VCaP (cell line): ENCODE data around the gene DGLUCY.
A peak's percentile ranks its signal among the peaks of the same experiment; 100 is the strongest.

Experiments
- H3K27ac ChIP-seq: fragments of 450-650 bp; 2 replicates; pipeline ENCODE4 v1.5.1; 2017
- TF ChIP-seq, protein P1 (sequence below): fragments of 450-650 bp; conservative IDR thresholded peaks from 2 replicates; pipeline ENCODE4 v1.5.1; 2017; ENCODE audit warnings: mild to moderate bottlenecking, moderate library complexity

The DGLUCY gene

DNA sequence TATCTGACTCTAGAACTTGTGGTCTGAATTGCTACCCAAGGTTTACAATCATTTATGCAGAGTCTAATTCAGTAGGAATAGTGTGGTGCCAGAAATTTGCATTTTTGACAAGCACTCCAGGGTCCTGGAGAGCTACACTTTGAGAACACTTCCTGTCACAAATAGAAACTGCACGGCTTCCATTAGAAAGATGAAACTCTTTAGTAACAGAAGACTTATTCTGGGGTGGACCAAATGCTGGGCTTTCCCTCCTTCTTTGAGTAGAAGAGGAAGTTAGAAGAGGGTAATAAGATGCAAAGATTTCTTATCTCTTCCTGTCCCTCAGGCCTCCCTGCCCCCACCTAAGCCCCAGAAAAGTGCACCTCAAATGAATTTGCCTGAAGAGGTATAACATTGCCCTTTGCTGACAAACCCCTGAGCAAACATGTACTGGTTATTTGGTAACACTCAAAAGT is 28.4 kb downstream of the DGLUCY start:
- TF ChIP-seq, protein P1, sequence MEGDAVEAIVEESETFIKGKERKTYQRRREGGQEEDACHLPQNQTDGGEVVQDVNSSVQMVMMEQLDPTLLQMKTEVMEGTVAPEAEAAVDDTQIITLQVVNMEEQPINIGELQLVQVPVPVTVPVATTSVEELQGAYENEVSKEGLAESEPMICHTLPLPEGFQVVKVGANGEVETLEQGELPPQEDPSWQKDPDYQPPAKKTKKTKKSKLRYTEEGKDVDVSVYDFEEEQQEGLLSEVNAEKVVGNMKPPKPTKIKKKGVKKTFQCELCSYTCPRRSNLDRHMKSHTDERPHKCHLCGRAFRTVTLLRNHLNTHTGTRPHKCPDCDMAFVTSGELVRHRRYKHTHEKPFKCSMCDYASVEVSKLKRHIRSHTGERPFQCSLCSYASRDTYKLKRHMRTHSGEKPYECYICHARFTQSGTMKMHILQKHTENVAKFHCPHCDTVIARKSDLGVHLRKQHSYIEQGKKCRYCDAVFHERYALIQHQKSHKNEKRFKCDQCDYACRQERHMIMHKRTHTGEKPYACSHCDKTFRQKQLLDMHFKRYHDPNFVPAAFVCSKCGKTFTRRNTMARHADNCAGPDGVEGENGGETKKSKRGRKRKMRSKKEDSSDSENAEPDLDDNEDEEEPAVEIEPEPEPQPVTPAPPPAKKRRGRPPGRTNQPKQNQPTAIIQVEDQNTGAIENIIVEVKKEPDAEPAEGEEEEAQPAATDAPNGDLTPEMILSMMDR = no peak

DNA sequence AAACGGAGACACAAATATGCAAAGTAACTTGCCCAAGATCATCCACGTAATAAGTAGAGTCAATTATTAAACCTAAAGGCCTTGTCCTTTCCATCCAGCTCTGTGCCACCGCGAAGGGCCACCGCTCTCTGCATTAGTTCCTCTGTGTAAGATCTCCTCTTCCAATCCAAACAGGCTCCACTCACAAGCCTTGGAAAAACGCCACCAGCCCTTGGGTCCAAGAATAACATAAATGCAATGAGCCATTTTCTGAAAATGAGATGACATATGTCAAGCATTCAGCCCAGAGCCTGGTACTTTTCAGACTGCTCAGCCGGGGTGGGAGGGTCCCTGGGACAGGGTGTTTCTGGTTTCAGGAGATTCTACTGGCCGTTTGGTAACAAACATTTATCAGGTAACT is 30.0 kb downstream of the DGLUCY start:
- no peak overlapping the region for H3K27ac ChIP-seq
- TF ChIP-seq, protein P1 = no peak

More for the DNA sequence above, 28.4 kb downstream of the DGLUCY start:
- no peak overlapping the region for H3K27ac ChIP-seq

DNA sequence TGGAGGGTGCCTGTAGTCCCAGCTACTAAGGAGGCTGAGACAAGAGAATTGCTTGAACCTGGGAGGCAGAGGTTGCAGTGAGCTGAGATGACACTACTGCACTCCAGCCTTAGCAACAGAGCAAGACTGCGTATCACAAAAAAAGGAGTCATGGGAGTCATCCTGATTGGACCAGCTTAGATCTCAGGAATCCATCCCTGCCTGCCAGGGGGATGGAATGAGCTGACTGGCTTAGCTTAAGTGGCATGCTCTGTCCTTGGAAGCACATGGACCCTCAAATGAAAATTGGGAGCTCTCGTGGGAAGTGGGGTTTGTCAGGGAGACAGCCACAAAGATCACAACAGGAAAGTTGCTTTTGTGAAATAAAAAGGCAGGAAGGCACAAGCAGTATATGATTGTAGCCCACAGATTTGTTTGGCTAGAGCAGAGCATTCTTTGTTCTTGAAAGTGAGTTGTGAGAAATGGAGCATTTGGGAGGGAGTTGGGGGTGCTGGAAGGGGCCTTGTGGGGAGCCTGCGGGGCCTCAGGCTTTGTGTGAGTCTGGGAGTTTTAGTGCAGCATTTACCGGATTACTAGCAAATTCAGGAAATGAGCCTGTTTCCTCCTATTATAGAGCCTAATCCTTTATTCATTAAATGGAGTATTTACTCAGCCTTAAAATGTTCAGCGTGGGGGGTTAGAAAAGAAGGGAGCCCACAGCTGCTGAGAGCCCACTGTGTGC is 30.7 kb downstream of the DGLUCY start:
- no peak overlapping the region for H3K27ac ChIP-seq

DNA sequence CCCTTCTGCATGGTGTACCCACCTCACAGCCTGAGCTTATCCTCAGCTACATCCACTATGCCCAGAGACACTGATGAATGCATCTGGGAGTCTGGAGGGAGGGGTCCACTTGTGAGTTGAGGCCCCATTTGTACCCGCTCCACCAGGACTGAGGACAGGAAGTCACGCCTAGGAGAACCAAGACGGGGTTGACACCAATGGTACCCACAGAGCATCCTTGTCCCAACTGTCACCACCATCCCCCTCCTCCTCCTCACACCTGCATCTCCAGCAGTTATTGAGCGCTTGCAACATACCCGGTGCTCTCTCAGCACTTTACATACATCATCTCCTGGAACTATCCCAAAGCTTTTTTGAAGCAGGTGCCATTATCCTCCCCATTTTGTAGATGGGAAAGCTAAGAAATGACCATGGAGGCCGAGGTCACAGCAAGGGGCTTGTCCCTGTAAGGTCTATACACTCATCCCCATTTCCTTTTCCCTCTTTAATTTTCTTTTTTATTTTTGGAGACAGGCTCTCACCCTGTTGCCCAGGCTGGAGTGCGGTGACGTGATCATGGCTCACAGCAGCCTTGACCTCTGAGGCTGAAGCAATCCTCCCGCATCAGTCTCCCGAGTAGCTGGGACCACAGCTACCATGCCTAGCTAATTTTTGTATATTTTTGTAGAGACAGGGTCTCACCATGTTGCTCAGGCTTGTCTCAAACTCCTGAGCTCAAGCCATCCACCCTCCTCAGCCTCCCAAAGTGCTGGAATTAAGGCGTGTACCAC is 31.7 kb downstream of the DGLUCY start:
- TF ChIP-seq, protein P1 = no peak
- no peak overlapping the region for H3K27ac ChIP-seq

More for the DNA sequence above, 30.7 kb downstream of the DGLUCY start:
- TF ChIP-seq, protein P1 = no peak

DNA sequence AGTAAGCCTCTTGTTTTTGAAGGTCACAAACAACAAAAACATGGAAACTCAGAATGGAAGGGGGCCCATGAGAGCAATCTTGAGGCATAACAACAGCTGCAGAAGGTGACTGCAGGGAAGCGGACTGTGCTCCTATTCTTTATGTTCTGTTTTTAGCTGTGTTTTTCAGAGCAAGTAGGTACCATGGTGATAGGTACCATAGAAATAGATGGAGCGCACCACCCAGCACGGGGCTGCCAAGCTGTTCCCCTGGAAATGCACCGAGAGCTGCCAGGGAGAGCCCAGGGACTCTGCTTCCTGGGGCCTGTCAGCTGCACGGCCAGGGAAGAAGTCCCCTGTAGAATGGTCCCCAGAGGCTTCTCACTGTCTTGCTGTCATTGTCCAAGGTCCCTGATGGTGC is 32.8 kb downstream of the DGLUCY start:
- TF ChIP-seq, protein P1 = no peak
- H3K27ac ChIP-seq = no peak overlapping the region

DNA sequence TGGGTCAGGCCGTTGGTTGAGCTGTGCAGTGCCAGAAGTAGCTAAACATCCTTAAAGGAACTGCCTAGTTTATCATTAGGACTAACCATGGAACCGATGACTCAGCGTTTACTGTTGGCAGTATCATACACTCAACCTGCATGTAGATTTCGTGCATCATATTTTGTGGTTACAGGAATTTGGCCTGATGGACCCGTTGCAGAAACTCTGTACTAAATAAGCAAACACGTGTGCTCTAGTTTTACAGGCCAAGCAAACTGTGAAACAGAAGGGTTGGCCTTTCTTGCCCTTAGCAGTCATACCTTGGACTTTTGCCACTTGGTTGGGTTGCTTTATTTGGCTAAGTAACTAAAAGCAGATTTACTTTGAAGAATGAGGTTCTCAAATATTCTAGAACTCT is 35.6 kb downstream of the DGLUCY start:
- TF ChIP-seq, protein P1 = no peak
- peak overlapping the region; percentile 66 for H3K27ac ChIP-seq

DNA sequence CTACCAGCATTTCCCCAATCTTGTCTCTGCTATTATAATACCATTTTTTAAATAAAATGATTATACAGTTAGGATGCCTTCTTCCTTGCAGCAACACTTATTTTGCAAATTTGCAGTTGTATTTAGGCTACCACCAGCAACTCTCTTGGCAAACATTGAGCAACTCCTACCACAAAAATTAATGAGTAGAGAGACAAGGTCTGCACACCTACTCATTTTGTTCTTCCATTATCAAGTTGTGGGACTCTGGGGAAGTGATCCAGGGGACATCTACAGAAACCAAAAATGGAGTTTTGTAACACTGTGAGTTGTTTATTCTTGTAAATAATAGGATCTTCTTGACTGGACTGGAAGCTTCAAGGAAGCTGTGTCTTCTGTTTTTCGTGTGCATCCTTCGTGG is 38.6 kb downstream of the DGLUCY start:
- H3K27ac ChIP-seq = no peak overlapping the region

More for the DNA sequence above, 38.6 kb downstream of the DGLUCY start:
- TF ChIP-seq, protein P1 = no peak
